Endothelial cell of umbilical vein (primary cell): ENCODE measurements around the gene CASP7. TPM values are rescaled to one million over a fixed set of nuclear protein-coding genes. Genes with fewer than 3 reads are reported as not detected.

ENCODE experiments used
- BruUV-seq: library from RNA; stranded (reverse); fragments of 400-500 nt; replicated peaks from 2 replicates; lab custom pipeline; 2021; lab: Mats Ljungman, UMichigan
- CTCF ChIA-PET: fragments of 300-600, 350-600 bp; sonication (Branson Sonifier 250); formaldehyde crosslinking; loops from one replicate; lab custom pipeline; 2021; ENCODE audit warnings: antibody characterized with exemption, inconsistent platforms; lab: Charles Lee
- POLR2A ChIA-PET: fragments of 300-600, 350-600 bp; sonication (Branson Sonifier 250); formaldehyde crosslinking; loops from one replicate; lab custom pipeline; 2021; ENCODE audit warnings: antibody characterized with exemption, inconsistent platforms; lab: Charles Lee
- DNase-seq: peaks from one replicate; pipeline ENCODE4 v3.0.0-alpha.2; 2011; ENCODE audit warnings: low read depth, low spot score
- FAIRE-seq: peaks from 2 replicates; lab custom pipeline; 2011; peaks lifted over from hg19 to GRCh38; lab: Jason Lieb, UNC
- H2AFZ ChIP-seq: 2 replicates; pipeline ENCODE4 v1.6.0; 2012; ENCODE audit warnings: low read depth, low read length, control low read depth, inconsistent platforms
- H3K27ac ChIP-seq: 2 replicates; pipeline ENCODE4 v1.5.1; 2011; ENCODE audit warnings: low read depth, mild to moderate bottlenecking, control low read depth, low read length, moderate library complexity; ENCODE audit not compliant: insufficient read depth
- H3K27me3 ChIP-seq, 2 experiments: 2 replicates each; pipeline versions ENCODE4 v1.6.0 to v1.6.1; 2011; ENCODE audit warnings: low read length in 2 of 2, mixed read lengths in 1 of 2; ENCODE audit not compliant: control insufficient read depth in 2 of 2, insufficient read depth in 2 of 2
- H3K36me3 ChIP-seq, 2 experiments: 2 replicates in 1 of 2; 3 replicates in 1 of 2; pipeline ENCODE4 v1.5.1; 2011; ENCODE audit warnings: low read length in 2 of 2, mild to moderate bottlenecking in 1 of 2, moderate library complexity in 1 of 2; ENCODE audit not compliant: control insufficient read depth in 2 of 2, insufficient read depth in 2 of 2; ENCODE audit errors: extremely low read depth in 1 of 2
- H3K4me1 ChIP-seq: 3 replicates; pipeline ENCODE4 v1.5.1; 2011; ENCODE audit warnings: mild to moderate bottlenecking, low read length; ENCODE audit not compliant: control insufficient read depth, insufficient read depth; ENCODE audit errors: extremely low read depth
- H3K4me2 ChIP-seq: 2 replicates; pipeline ENCODE4 v1.6.1; 2011; ENCODE audit warnings: low read length, control low read depth, mixed read lengths; ENCODE audit not compliant: insufficient read depth
- H3K4me3 ChIP-seq, 3 experiments: fragments of 200-600 bp in 1 of 3; sonication (generic), shearing (Covaris generic) in 1 of 3; replicated peaks in 1 of 3; 2 replicates each; pipeline ENCODE4 v1.5.1; 2011 to 2016; ENCODE audit warnings: control low read depth in 3 of 3, low read length in 3 of 3, mild to moderate bottlenecking in 2 of 3, inconsistent platforms in 1 of 3, low read depth in 1 of 3, moderate library complexity in 1 of 3; ENCODE audit not compliant: insufficient read depth in 1 of 3
- H3K79me2 ChIP-seq: 2 replicates; pipeline ENCODE4 v1.6.0; 2012; ENCODE audit warnings: low read length, inconsistent platforms; ENCODE audit not compliant: control insufficient read depth, insufficient read depth
- H3K9ac ChIP-seq: replicated peaks from 2 replicates; pipeline ENCODE3; 2011; ENCODE audit warnings: low read length, control low read depth; ENCODE audit not compliant: insufficient read depth; ENCODE audit errors: extremely low read depth
- H3K9me1 ChIP-seq: replicated peaks from 3 replicates; pipeline ENCODE4 v1.6.0; 2011; ENCODE audit warnings: mild to moderate bottlenecking, low read length; ENCODE audit not compliant: control insufficient read depth, insufficient read depth; ENCODE audit errors: extremely low read depth
- H3K9me3 ChIP-seq: replicated peaks from 2 replicates; pipeline ENCODE4 v1.5.1; 2012; ENCODE audit warnings: low read length, inconsistent platforms; ENCODE audit not compliant: control insufficient read depth, insufficient read depth
- H4K20me1 ChIP-seq: replicated peaks from 2 replicates; pipeline ENCODE3; 2011; ENCODE audit warnings: mild to moderate bottlenecking, low read length; ENCODE audit not compliant: control insufficient read depth, insufficient read depth; ENCODE audit errors: extremely low read depth
- CTCF ChIP-seq, 2 donors: IDR thresholded peaks; 1 replicate in 1 of 2; 2 replicates in 1 of 2; pipeline ENCODE4 v1.5.1; 2011; ENCODE audit warnings: low read length in 2 of 2, mild to moderate bottlenecking in 2 of 2, moderate library complexity in 2 of 2, control low read depth in 1 of 2, inconsistent platforms in 1 of 2, low read depth in 1 of 2; ENCODE audit not compliant: insufficient read depth in 1 of 2; ENCODE audit errors: extremely low read depth in 1 of 2
- EZH2 ChIP-seq: IDR thresholded peaks from 2 replicates; pipeline ENCODE4 v1.6.1; 2012; ENCODE audit warnings: borderline replicate concordance, low read depth, mild to moderate bottlenecking, moderate library complexity, low read length, inconsistent platforms; ENCODE audit not compliant: severe bottlenecking
- FOS ChIP-seq: IDR thresholded peaks from 2 replicates; pipeline ENCODE4 v1.6.1; 2011; ENCODE audit warnings: mild to moderate bottlenecking, low read length, moderate library complexity, borderline replicate concordance; ENCODE audit not compliant: insufficient read depth
- GATA2 ChIP-seq: IDR thresholded peaks from 2 replicates; pipeline ENCODE4 v1.7.0; 2011; ENCODE audit warnings: low read depth, mild to moderate bottlenecking, moderate library complexity, mixed read lengths, low read length; ENCODE audit not compliant: insufficient read length, insufficient read depth
- JUN ChIP-seq: IDR thresholded peaks from 2 replicates; pipeline ENCODE4 v1.6.1; 2011; ENCODE audit warnings: borderline replicate concordance, low read depth; ENCODE audit not compliant: insufficient read length, insufficient read depth
- MYC ChIP-seq: IDR thresholded peaks from one replicate; pipeline ENCODE4 v1.6.1; 2011; ENCODE audit warnings: mild to moderate bottlenecking, low read depth, low read length
- POLR2A ChIP-seq: IDR thresholded peaks from 2 replicates; pipeline ENCODE4 v1.6.1; 2012; ENCODE audit warnings: low read depth, mild to moderate bottlenecking, control low read depth, low read length
- POLR2AphosphoS5 ChIP-seq: IDR thresholded peaks from 2 replicates; pipeline ENCODE4 v1.6.1; 2012; ENCODE audit warnings: low read depth, mild to moderate bottlenecking, control low read depth, low read length, moderate library complexity; ENCODE audit not compliant: insufficient read depth
- dilution Hi-C: fragments of 300-500 bp; cut with MboI; formaldehyde crosslinking; loops from one replicate; pipeline ENCODE4 v1.15.0; 2019; ENCODE audit warnings: low sequenced_read_pairs; ENCODE audit not compliant: extremely low pct_ligation_motif_present
- intact Hi-C: fragments of 100-400 bp; cut with micrococcal nuclease; formaldehyde crosslinking; loops from one replicate; pipeline ENCODE4 v1.10.0; 2022
- polyA plus RNA-seq, 4 experiments: library from polyadenylated mRNA; depleted of rRNA in 3 of 4; stranded (reverse) in 3 of 4; unstranded in 1 of 4; fragments of >200 nt; gene quantifications; 2 replicates each; pipeline versions ENCODE4 v1.2.1 to v1.2.3, GENCODE V29; 2011 to 2012; ENCODE audit warnings: missing spikeins in 1 of 4
- total RNA-seq: library from RNA; stranded (reverse); gene quantifications from 2 replicates; pipeline ENCODE4 v1.2.3, GENCODE V29; 2021
- TF ChIP-seq, protein P1 (sequence below): IDR thresholded peaks from 2 replicates; pipeline ENCODE4 v1.6.1; 2011; ENCODE audit not compliant: insufficient read depth, insufficient read length

CASP7 gene
- total and polyA plus RNA-seq, 2 donors (not counting 3 experiments of a cell fraction or from before 2014, with no cell fraction given), result 14.6 to 54.3 TPM

GRCh38 chr10:113692271-113692670, 12.6 kb downstream of the CASP7 start:
- Histone ChIP-seq H3K9ac (no peak overlapping the region), H3K27ac (no peak overlapping the region), H4K20me1 (peaks cover 4% of the 10 kb centered on the region), H3K4me3 (no peak overlapping the region), H3K9me3 (no peaks in the 10 kb centered on the region), H3K4me2 (no peak overlapping the region), H3K79me2 (peaks cover 56% of the 10 kb centered on the region), H3K36me3 (peaks cover 6 to 8% of the 10 kb centered on the region in 2 experiments), H3K9me1 (no peaks in the 10 kb centered on the region), H3K4me1 (no peaks in the 10 kb centered on the region), H2AFZ (no peak overlapping the region), H3K27me3 (no peaks in the 10 kb centered on the region)
- intact Hi-C loops, result no loop called here
- TF ChIP-seq JUN (no peak), CTCF (IDR thresholded peaks at IDR 0.05; ENCODE audit: extremely low read depth in 1 of 2, insufficient read depth in 1 of 2, low read depth in 1 of 2, low read length in 2 of 2) (no peak), POLR2A (no peak), EZH2 (no peak)
- POLR2A ChIA-PET, result no interaction called here
- CTCF ChIA-PET, result interaction anchor here (1.3 to 2.4 kb wide), 2 partner anchors 12 to 13 kb away, joined by 3 to 8 read pairs; no protein-coding TSS in a partner anchor
- no peak for DNase-seq
- dilution Hi-C loops, result no loop called here
- no peak for FAIRE-seq
- BruUV-seq, result no TSS peak

DNA sequence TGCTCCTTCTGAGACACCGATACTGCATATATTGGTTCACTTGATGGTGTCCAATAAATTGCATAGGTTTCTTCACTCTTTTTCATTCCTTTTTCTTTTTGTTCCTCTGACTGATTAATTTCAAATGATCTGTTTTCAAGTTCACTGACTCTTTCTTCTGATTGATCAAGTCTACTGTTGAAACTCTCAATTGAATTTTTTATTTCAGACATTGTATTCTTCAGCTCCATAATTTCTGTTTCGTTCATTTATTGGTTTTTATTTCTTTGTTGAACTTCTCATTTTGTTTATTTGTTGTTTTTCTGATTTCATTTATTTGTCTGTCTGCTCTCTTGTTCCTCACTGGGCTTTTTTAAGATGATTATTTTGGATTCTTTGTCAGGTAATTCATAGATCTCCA, 13.6 kb downstream of the CASP7 start:
- POLR2A ChIA-PET, result no interaction called here
- TF ChIP-seq GATA2, result no peak
- TF ChIP-seq, protein P1, sequence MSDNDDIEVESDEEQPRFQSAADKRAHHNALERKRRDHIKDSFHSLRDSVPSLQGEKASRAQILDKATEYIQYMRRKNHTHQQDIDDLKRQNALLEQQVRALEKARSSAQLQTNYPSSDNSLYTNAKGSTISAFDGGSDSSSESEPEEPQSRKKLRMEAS, result no peak
- TF ChIP-seq EZH2, result no peak
- TF ChIP-seq POLR2AphosphoS5, result no peak
- TF ChIP-seq JUN, result no peak
- no peak for TF ChIP-seq MYC
- no peak for TF ChIP-seq CTCF (IDR thresholded peaks at IDR 0.05; ENCODE audit: extremely low read depth in 1 of 2, insufficient read depth in 1 of 2, low read depth in 1 of 2, low read length in 2 of 2)
- TF ChIP-seq POLR2A, result no peak
- no peak for TF ChIP-seq FOS
- Histone ChIP-seq H3K27me3 (no peaks in the 10 kb centered on the region), H3K9me1 (no peaks in the 10 kb centered on the region), H3K27ac (no peak overlapping the region), H2AFZ (no peak overlapping the region), H3K9me3 (no peaks in the 10 kb centered on the region), H3K36me3 (peaks cover 8 to 13% of the 10 kb centered on the region in 2 experiments), H3K4me1 (no peaks in the 10 kb centered on the region), H3K79me2 (peaks cover 50% of the 10 kb centered on the region), H4K20me1 (peaks cover 4% of the 10 kb centered on the region), H3K4me2 (no peak overlapping the region), H3K9ac (no peak overlapping the region), H3K4me3 (no peak overlapping the region)
- no TSS peak for BruUV-seq
- intact Hi-C loops (no loop called here), dilution Hi-C loops (no loop called here)
- DNase-seq (no peak), FAIRE-seq (no peak)
- CTCF ChIA-PET, result interaction anchor here (0.8 to 1.6 kb wide), 3 partner anchors 9 to 14 kb away, joined by 3 to 6 read pairs (median 5); no protein-coding TSS in a partner anchor
